Measurements from ENCODE around the gene SCRN2. TPM values are rescaled to one million over a fixed set of nuclear protein-coding genes. Genes with fewer than 3 reads are reported as not detected.

The SCRN2 gene
- total and polyA plus RNA-seq, 3 donors from 2014 or later: 25.6 to 38.0 (median 31.0) TPM

DNA sequence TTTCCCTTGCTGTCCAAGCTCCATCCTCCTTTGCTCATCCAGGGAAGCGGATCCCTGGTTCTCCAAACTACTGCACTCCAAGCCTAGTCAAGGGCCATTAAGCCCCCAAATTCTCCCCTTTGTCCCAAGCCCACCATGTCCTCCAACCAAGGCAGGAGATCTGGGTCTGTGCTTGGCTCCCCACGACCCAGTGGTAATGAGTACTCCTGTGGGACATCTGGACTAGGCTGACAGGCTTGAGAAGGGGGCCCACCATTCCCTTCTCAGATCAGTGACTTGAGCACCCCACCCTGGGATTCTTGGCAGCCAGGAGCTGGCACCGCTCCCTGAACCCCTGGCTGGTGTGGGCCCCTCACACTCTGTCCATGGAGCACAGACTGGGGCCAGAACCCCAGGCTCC, 36.6 kb downstream of the SCRN2 start:
- Histone ChIP-seq H3K27ac (no peak overlapping the region), H3K4me3 (no peak overlapping the region), H3K9me3 (no peaks in the 10 kb centered on the region), H3K36me3 (ENCODE audit: low read depth, missing control alignments) (no peaks in the 10 kb centered on the region), H3K27me3 (no peaks in the 10 kb centered on the region), H3K4me1 (no peaks in the 10 kb centered on the region)
- intact Hi-C loops (cut with DNase I; ENCODE audit: low total_unique reads): no loop called here
- TF ChIP-seq, protein P1, sequence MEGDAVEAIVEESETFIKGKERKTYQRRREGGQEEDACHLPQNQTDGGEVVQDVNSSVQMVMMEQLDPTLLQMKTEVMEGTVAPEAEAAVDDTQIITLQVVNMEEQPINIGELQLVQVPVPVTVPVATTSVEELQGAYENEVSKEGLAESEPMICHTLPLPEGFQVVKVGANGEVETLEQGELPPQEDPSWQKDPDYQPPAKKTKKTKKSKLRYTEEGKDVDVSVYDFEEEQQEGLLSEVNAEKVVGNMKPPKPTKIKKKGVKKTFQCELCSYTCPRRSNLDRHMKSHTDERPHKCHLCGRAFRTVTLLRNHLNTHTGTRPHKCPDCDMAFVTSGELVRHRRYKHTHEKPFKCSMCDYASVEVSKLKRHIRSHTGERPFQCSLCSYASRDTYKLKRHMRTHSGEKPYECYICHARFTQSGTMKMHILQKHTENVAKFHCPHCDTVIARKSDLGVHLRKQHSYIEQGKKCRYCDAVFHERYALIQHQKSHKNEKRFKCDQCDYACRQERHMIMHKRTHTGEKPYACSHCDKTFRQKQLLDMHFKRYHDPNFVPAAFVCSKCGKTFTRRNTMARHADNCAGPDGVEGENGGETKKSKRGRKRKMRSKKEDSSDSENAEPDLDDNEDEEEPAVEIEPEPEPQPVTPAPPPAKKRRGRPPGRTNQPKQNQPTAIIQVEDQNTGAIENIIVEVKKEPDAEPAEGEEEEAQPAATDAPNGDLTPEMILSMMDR (IDR thresholded peaks at IDR 0.05): no peak
- 83 to 90% methylated on average over 1 to 3 of the region's 3 CpGs for WGBS, 2 donors
- no peak for DNase-seq

GRCh38 chr17:47803751-47804150, 37.3 kb downstream of the SCRN2 start:
- 76 to 79% methylated on average over 6 of the region's 6 CpGs for whole genome bisulfite sequencing, 2 donors
- intact Hi-C loops (cut with DNase I; ENCODE audit: low total_unique reads): no loop called here
- H3K27me3 ChIP-seq: no peaks in the 10 kb centered on the region
- TF ChIP-seq, protein P1 (IDR thresholded peaks at IDR 0.05): no peak
- TF ChIP-seq POLR2A (IDR thresholded peaks at IDR 0.05): no peak
- no peaks in the 10 kb centered on the region for H3K36me3 ChIP-seq (ENCODE audit: low read depth, missing control alignments)
- H3K9me3 ChIP-seq: no peaks in the 10 kb centered on the region
- no peak overlapping the region for H3K4me3 ChIP-seq
- H3K27ac ChIP-seq: no peak overlapping the region
- DNase-seq: no peak
- no peaks in the 10 kb centered on the region for H3K4me1 ChIP-seq

GRCh38 chr17:47803201-47803600, 37.9 kb downstream of the SCRN2 start:
- H3K4me1 ChIP-seq: no peaks in the 10 kb centered on the region
- no peaks in the 10 kb centered on the region for H3K27me3 ChIP-seq
- H3K27ac ChIP-seq: no peak overlapping the region
- H3K9me3 ChIP-seq: no peaks in the 10 kb centered on the region
- no peaks in the 10 kb centered on the region for H3K36me3 ChIP-seq (ENCODE audit: low read depth, missing control alignments)
- no peak overlapping the region for H3K4me3 ChIP-seq
- 71 to 79% methylated on average over 5 of the region's 5 CpGs for WGBS, 2 donors
- TF ChIP-seq, protein P1 (IDR thresholded peaks at IDR 0.05): no peak
- no peak for TF ChIP-seq POLR2A (IDR thresholded peaks at IDR 0.05)
- intact Hi-C loops (cut with DNase I; ENCODE audit: low total_unique reads): no loop called here
- DNase-seq: no peak

GRCh38 chr17:47802341-47803022, 38.6 kb downstream of the SCRN2 start:
- Histone ChIP-seq H3K9me3 (no peaks in the 10 kb centered on the region), H3K4me3 (no peak overlapping the region), H3K27me3 (no peaks in the 10 kb centered on the region), H3K36me3 (ENCODE audit: low read depth, missing control alignments) (no peaks in the 10 kb centered on the region), H3K27ac (no peak overlapping the region), H3K4me1 (no peaks in the 10 kb centered on the region)
- intact Hi-C loops (cut with DNase I; ENCODE audit: low total_unique reads): no loop called here
- DNase-seq: peak; percentile 67
- TF ChIP-seq, protein P1 (IDR thresholded peaks at IDR 0.05): peak in 2 of 3 experiments; percentile 25
- TF ChIP-seq POLR2A (IDR thresholded peaks at IDR 0.05): no peak
- WGBS, 2 donors: 37 to 60% methylated on average over 9 of the region's 9 CpGs

- DNase-seq: no peak
- intact Hi-C loops (cut with DNase I; ENCODE audit: low total_unique reads): no loop called here
- no peaks in the 10 kb centered on the region for H3K36me3 ChIP-seq (ENCODE audit: low read depth, missing control alignments)
- H3K4me1 ChIP-seq: no peaks in the 10 kb centered on the region
- no peaks in the 10 kb centered on the region for H3K9me3 ChIP-seq
- 47 to 53% methylated on average over 6 of the region's 6 CpGs for WGBS, 2 donors
- TF ChIP-seq, protein P1 (IDR thresholded peaks at IDR 0.05): no peak
- no peak for TF ChIP-seq POLR2A (IDR thresholded peaks at IDR 0.05)
- no peak overlapping the region for H3K27ac ChIP-seq
- H3K4me3 ChIP-seq: no peak overlapping the region
- no peaks in the 10 kb centered on the region for H3K27me3 ChIP-seq
Observed at GRCh38 chr17:47801906-47802305, 39.2 kb downstream of the SCRN2 start.
